MCF 10A (cell line): Measurements from ENCODE around the gene GPR39. TPM values are rescaled to one million over a fixed set of nuclear protein-coding genes. Genes with fewer than 3 reads are reported as not detected.

Experiments
- Bru-seq: library from RNA; stranded (reverse); fragments of 400-500 nt; gene quantifications from one replicate; lab custom pipeline; 2021; lab: Mats Ljungman, UMichigan
- BruChase-seq, 2 experiments: library from RNA; stranded (reverse); fragments of 400-500 nt; gene quantifications; one replicate each; lab custom pipeline; 2021; lab: Mats Ljungman, UMichigan
- BruUV-seq: library from RNA; stranded (reverse); fragments of 400-500 nt; replicated peaks from 2 replicates; lab custom pipeline; 2021; lab: Mats Ljungman, UMichigan
- CTCF ChIA-PET: fragments of 300-600 bp; sonication (Branson Sonifier 250); formaldehyde crosslinking; extraction: SDS; loops from one replicate; lab custom pipeline; 2021; ENCODE audit warnings: antibody characterized with exemption, inconsistent platforms; lab: Yijun Ruan, JAX
- POLR2A ChIA-PET: fragments of 300-600, 350-650 bp; sonication (Branson Sonifier 250); formaldehyde crosslinking; extraction: SDS; loops from one replicate; lab custom pipeline; 2020; ENCODE audit warnings: antibody characterized with exemption, inconsistent platforms; lab: Yijun Ruan, JAX
- DNase-seq: peaks from one replicate; pipeline ENCODE4 v3.0.0-alpha.2; 2018; ENCODE audit not compliant: unreplicated experiment
- H3K27ac Mint-ChIP-seq: one replicate; pipeline ENCODE4 v1.8.0; 2022; ENCODE audit warnings: mild to moderate bottlenecking, low read depth, mixed read lengths; ENCODE audit not compliant: unreplicated experiment
- H3K27me3 Mint-ChIP-seq: one replicate; pipeline ENCODE4 v1.8.0; 2022; ENCODE audit warnings: mixed read lengths; ENCODE audit not compliant: insufficient read depth, unreplicated experiment
- H3K36me3 Mint-ChIP-seq: one replicate; pipeline ENCODE4 v1.8.0; 2022; ENCODE audit warnings: mild to moderate bottlenecking, moderate library complexity, mixed read lengths; ENCODE audit not compliant: insufficient read depth, unreplicated experiment
- H3K4me1 Mint-ChIP-seq: one replicate; pipeline ENCODE4 v1.8.0; 2022; ENCODE audit warnings: mixed read lengths; ENCODE audit not compliant: insufficient read depth, unreplicated experiment
- H3K4me3 Mint-ChIP-seq: one replicate; pipeline ENCODE4 v1.8.0; 2022; ENCODE audit warnings: mild to moderate bottlenecking, moderate library complexity, mixed read lengths; ENCODE audit not compliant: unreplicated experiment
- H3K9me3 Mint-ChIP-seq: one replicate; pipeline ENCODE4 v1.8.0; 2022; ENCODE audit warnings: mixed read lengths; ENCODE audit not compliant: unreplicated experiment
- intact Hi-C: fragments of 100-400 bp; cut with micrococcal nuclease; formaldehyde crosslinking; loops from 2 replicates; pipeline ENCODE4 v1.14.1; 2022
- long read RNA-seq: library from polyadenylated mRNA; stranded (forward); transcript quantifications from one replicate; pipeline ENCODE4 v2.0.0, GENCODE V29; 2022
- total RNA-seq: library from RNA; stranded (reverse); gene quantifications from 2 replicates; pipeline ENCODE4 v1.2.3, GENCODE V29; 2022
- TF ChIP-seq, protein P1 (sequence below): fragments of 200-600 bp; IDR thresholded peaks from one replicate; pipeline ENCODE4 v1.8.0; 2022; ENCODE audit warnings: antibody characterized with exemption, mild to moderate bottlenecking; ENCODE audit not compliant: unreplicated experiment

GPR39 gene
- 7.2 and 7.7 TPM in 2 replicates for total RNA-seq
- Bru-seq, nascent RNA: percentile 68 among the genes with signal in this experiment
- percentile 53 among the genes with signal in this experiment for BruChase-seq, experiment 1, labeled RNA remaining after a 6-hour chase
- BruChase-seq, experiment 2, labeled RNA remaining after a 2-hour chase: percentile 70 among the genes with signal in this experiment
- long read RNA-seq, partial matches to known transcripts: 2 of 2 reads
- long read RNA-seq, other reads (novel, unspliced or antisense): 0 of 2 reads

DNA sequence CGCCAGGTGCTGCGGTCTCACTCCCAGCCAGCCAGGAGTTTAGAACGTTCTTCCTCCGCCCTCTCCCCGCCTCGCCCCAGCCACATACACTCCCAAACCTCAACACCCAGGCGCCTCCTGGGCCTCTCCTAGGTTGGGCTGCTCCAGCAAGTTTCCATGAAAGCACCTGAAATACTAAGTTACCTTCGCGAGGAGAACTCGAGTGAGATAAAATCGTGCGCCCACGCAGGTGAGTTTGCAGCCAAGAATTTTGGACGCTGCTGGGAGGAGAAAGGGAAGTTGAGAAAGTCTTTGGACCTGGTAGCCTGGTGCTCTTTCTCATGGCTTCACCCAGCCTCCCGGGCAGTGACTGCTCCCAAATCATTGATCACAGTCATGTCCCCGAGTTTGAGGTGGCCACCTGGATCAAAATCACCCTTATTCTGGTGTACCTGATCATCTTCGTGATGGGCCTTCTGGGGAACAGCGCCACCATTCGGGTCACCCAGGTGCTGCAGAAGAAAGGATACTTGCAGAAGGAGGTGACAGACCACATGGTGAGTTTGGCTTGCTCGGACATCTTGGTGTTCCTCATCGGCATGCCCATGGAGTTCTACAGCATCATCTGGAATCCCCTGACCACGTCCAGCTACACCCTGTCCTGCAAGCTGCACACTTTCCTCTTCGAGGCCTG lies at the start of gene GPR39:
Gene GPR39 (plus strand): TSS at position 83 of the 673 bp plus-strand sequence.
- Mint-ChIP-seq H3K36me3 (peaks cover 4% of the 10 kb centered on the region), H3K9me3 (no peaks in the 10 kb centered on the region), H3K4me3 (peak within 1 kb of the TSS; percentile 78), H3K27ac (peak within 1 kb of the TSS; percentile 91), H3K27me3 (no peaks in the 10 kb centered on the region), H3K4me1 (peaks cover 49% of the 10 kb centered on the region)
- TF ChIP-seq, protein P1, sequence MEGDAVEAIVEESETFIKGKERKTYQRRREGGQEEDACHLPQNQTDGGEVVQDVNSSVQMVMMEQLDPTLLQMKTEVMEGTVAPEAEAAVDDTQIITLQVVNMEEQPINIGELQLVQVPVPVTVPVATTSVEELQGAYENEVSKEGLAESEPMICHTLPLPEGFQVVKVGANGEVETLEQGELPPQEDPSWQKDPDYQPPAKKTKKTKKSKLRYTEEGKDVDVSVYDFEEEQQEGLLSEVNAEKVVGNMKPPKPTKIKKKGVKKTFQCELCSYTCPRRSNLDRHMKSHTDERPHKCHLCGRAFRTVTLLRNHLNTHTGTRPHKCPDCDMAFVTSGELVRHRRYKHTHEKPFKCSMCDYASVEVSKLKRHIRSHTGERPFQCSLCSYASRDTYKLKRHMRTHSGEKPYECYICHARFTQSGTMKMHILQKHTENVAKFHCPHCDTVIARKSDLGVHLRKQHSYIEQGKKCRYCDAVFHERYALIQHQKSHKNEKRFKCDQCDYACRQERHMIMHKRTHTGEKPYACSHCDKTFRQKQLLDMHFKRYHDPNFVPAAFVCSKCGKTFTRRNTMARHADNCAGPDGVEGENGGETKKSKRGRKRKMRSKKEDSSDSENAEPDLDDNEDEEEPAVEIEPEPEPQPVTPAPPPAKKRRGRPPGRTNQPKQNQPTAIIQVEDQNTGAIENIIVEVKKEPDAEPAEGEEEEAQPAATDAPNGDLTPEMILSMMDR: no peak
- intact Hi-C loops: loop anchor here (1.0 to 2.0 kb wide), 4 partner anchors 17 to 68 kb away; no protein-coding TSS in a partner anchor
- CTCF ChIA-PET: interaction anchor here (0.6 to 1.8 kb wide), 9 partner anchors 9 to 1048 kb away, joined by 3 to 8 read pairs (median 5); no protein-coding TSS in a partner anchor
- TSS peak; percentile 38 for BruUV-seq
- POLR2A ChIA-PET: interaction anchor here (0.8 to 2.5 kb wide), 8 partner anchors 11 to 1312 kb away, joined by 3 to 34 read pairs (median 6); partner anchors contain the start of gene PLEKHB2
- DNase-seq: no peak

DNA sequence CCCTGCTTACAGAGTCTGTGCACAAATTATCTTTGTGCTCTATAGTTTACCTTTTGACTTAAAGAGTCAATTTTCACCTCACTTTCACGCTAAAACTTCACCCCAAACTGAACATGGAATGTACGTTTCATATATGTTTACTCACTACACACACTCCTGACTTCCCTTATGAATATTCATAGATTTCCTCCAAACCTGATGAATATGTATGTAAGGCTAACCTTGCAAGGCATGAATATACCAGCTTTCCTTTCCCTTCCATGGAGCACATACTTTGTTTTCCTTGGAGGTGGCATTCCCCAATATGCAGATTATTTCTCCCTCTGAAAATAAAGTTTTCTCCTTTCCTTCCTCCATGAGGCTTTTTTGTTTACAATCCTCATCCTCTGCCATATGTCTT lies 48.4 kb upstream of the GPR39 start:
- Mint-ChIP-seq H3K4me3 (no peak overlapping the region), H3K4me1 (no peaks in the 10 kb centered on the region), H3K36me3 (peaks cover 6% of the 10 kb centered on the region), H3K27me3 (no peaks in the 10 kb centered on the region), H3K9me3 (peaks cover 14% of the 10 kb centered on the region), H3K27ac (no peak overlapping the region)
- ChIA-PET CTCF (interaction anchor here (0.9 to 2.4 kb wide), 2 partner anchors 17 to 32 kb away, joined by 3 to 7 read pairs; no protein-coding TSS in a partner anchor), POLR2A (no interaction called here)
- no TSS peak for BruUV-seq
- intact Hi-C loops: no loop called here
- TF ChIP-seq, protein P1: no peak
- DNase-seq: no peak

DNA sequence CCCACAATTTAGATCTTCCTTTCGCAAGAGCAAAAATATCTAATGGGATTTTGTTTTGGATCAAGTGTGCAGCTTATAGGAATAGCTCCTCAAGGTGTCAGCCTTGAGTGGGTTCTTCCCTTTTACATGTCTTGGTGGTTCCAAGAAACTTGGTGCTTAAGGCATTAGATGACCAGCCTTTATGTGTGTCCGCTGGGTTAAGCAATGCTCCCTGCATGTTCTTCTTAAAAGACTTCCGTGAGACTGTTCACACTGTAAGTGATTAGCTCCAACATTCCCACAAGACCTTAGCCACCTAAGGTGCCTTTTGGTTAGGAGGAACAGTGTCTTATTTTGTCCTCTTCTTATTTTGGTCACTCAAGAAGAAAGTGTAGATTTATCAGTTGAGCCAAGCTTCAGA lies 44.3 kb upstream of the GPR39 start:
- Mint-ChIP-seq H3K27ac (no peak overlapping the region), H3K4me3 (no peak overlapping the region), H3K36me3 (no peaks in the 10 kb centered on the region), H3K27me3 (no peaks in the 10 kb centered on the region), H3K4me1 (no peaks in the 10 kb centered on the region), H3K9me3 (no peaks in the 10 kb centered on the region)
- POLR2A ChIA-PET: no interaction called here
- intact Hi-C loops: no loop called here
- BruUV-seq: no TSS peak
- TF ChIP-seq, protein P1: no peak
- CTCF ChIA-PET: no interaction called here
- DNase-seq: no peak
